HG03520 (cell line): ENCODE measurements around the gene SLC35E2B.
"Not testable (repeated sequence)": the region's sequence is repeated elsewhere in the genome, so short reads cannot be mapped to it uniquely, and the experiment has no call there.

Experiments
- ATAC-seq: cut with Tn5 transposase; IDR thresholded peaks from one replicate; pipeline ENCODE4 v1.9.1; 2021; ENCODE audit warnings: mild to moderate bottlenecking, moderate library complexity; ENCODE audit not compliant: unreplicated experiment

Gene SLC35E2B

GRCh38 chr1:1647567-1648241 lies 44.9 kb downstream of the SLC35E2B start:
- ATAC-seq: not testable (repeated sequence)

GRCh38 chr1:1646326-1646725 lies 46.3 kb downstream of the SLC35E2B start:
- ATAC-seq: not testable (repeated sequence)

GRCh38 chr1:1640711-1641461 lies 51.7 kb downstream of the SLC35E2B start:
- ATAC-seq: not testable (repeated sequence)

- ATAC-seq: not testable (repeated sequence)
Observed at GRCh38 chr1:1640081-1640480, 52.5 kb downstream of the SLC35E2B start.

- ATAC-seq: not testable (repeated sequence)
Observed at GRCh38 chr1:1639368-1639767, 53.2 kb downstream of the SLC35E2B start.

- not testable (repeated sequence) for ATAC-seq
Observed at GRCh38 chr1:1638528-1638927, 54.1 kb downstream of the SLC35E2B start.

- not testable (repeated sequence) for ATAC-seq
Observed at GRCh38 chr1:1637479-1637875, 55.1 kb downstream of the SLC35E2B start.

- not testable (repeated sequence) for ATAC-seq
Observed at GRCh38 chr1:1636621-1637478, 55.7 kb downstream of the SLC35E2B start.

GRCh38 chr1:1634613-1635012 lies 58.0 kb downstream of the SLC35E2B start:
- not testable (repeated sequence) for ATAC-seq

GRCh38 chr1:1633409-1633808 lies 59.2 kb downstream of the SLC35E2B start:
- ATAC-seq: not testable (repeated sequence)

- no peak for ATAC-seq
Observed at GRCh38 chr1:1631782-1632420, 60.7 kb downstream of the SLC35E2B start, which contains the start of gene MMP23B. TSS of gene MMP23B (plus strand) at chr1:1632173. CDS start at chr1:1632219, 46 bp downstream.

GRCh38 chr1:1630965-1631781 lies 61.4 kb downstream of the SLC35E2B start:
- ATAC-seq: no peak

GRCh38 chr1:1630191-1630964 lies 62.2 kb downstream of the SLC35E2B start:
- ATAC-seq: peak; percentile 67

GRCh38 chr1:1629430-1630190 lies 63.0 kb downstream of the SLC35E2B start:
- no peak for ATAC-seq

- no peak for ATAC-seq
Observed at GRCh38 chr1:1628754-1629429, 63.7 kb downstream of the SLC35E2B start.

GRCh38 chr1:1627829-1628753 lies 64.5 kb downstream of the SLC35E2B start:
- no peak for ATAC-seq
